HG03439 (cell line): ENCODE measurements around the gene NRG3.

Experiments used
- ATAC-seq: cut with Tn5 transposase; IDR thresholded peaks from one replicate; pipeline ENCODE4 v1.9.1; 2021; ENCODE audit warnings: mild to moderate bottlenecking, moderate library complexity; ENCODE audit not compliant: unreplicated experiment

Gene NRG3

DNA sequence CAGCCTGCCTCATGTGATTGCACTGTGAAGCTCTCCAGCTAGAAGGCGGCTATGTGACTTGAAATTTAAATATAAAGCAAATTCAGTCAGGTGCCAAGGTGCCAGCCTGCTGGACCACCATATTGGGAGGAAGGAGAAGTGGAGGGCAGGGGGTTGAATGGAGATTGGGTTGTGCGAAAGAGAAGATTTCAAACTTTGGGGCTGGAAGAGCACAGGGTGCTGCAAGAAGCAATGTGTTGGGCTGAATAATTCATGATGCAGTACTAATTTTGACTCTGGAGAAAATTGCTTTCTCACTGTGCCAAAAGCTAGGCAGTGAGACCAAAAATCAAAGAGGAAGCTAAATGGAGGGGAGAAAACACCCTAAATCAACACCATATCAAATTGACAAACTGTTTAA is 335.3 kb downstream of the NRG3 start:
- ATAC-seq, result no peak

DNA sequence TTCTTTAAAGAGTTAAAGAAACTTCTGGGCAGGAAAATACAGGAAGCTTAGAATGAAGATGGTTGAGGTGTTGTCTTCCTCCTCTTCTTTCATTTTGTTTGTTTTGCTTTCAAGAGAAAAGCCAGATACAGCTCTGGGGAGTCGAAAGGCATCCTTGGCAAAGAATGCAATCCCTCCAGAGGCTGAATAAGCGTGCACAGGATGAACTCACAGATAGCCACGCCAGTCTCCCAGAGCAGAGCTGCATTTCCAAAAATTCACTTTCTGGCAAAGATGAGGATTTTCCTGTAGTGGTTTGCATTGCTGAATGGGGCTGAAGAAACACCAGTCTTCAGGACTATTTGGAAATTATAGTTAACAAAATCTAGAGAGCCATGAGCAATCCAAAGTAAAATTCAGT is 336.4 kb downstream of the NRG3 start:
- ATAC-seq, result no peak

DNA sequence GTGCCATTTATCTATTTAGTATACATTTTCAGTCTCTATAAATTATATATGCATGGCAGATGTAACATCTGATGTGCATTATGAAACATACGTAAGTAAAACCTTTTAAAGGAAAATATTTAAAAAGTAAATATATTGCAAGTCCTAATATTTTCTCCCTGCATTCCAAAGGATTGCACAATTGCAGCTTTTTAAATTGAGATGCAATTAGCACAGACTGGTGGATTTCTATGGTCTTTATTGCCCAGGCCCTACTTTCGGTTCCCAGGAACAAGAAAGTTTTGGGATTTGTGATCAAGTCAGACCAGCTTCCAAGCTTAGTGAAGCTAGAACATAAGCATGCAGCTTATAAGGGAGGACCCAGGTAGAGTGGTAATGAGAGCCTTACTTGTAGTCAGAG is 337.8 kb downstream of the NRG3 start:
- no peak for ATAC-seq

DNA sequence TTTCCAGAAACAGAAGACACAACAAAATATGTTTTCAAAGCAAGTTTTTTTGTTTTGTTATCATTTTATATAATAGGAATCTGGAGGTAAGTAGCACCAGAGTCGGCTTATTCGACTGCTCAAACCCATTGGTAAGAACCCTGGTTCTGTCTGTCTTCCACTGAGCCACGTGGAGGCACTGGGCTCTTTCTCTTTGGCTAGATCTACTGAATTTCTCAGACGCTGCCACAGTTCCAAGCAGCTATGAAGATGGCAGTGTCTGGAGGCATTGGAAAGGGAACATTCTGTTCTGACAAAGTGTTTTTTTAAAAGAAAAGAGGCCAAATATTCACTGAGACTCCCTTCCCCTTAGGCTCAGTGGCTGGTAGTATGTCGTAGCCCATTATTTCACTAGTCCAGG is 338.8 kb downstream of the NRG3 start:
- ATAC-seq, result no peak

DNA sequence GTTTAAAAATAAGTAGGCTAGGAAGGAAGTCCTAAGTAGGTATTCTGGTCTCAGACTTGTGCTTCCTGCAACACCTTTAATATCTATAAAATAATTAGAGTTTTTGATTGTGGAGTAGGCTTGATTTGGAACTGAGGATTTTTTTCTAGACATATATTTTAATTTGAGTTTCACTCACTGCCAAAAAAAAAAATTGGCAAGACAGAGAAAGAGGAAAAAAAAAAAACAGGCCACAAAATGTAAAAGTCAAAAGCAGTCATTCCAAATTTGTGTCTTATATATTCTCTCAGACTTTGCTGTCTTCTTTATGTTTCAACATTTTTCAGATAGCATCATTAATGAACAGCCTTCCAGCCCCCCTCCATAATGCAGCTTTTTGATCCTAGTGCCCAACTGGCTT is 346.1 kb downstream of the NRG3 start:
- ATAC-seq, result no peak

DNA sequence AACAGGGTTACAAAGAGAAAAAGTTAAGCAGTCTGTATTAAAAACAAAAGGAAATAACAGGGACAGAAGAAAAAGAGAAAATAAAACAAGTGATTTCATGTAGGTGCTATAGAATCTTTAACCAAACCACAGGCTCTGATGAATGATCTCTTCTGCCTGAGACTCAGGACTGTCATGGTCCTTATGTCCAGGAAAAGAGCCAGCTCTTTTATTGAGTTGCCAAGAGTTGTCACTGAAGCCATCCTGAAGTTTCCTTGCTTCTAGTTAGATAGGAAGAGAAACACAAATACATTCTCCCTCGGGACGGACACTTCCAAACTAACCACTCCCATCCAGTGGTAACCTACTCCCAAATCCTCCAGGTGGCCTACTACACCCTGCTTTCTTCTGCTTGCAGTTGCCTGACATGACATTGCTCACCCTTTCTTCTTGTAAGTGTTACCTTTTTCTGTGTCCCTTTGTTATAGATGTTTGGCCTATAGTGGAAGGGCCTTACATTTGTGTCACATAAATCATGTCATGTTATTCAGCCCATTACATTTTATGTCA is 346.7 kb downstream of the NRG3 start:
- no peak for ATAC-seq

DNA sequence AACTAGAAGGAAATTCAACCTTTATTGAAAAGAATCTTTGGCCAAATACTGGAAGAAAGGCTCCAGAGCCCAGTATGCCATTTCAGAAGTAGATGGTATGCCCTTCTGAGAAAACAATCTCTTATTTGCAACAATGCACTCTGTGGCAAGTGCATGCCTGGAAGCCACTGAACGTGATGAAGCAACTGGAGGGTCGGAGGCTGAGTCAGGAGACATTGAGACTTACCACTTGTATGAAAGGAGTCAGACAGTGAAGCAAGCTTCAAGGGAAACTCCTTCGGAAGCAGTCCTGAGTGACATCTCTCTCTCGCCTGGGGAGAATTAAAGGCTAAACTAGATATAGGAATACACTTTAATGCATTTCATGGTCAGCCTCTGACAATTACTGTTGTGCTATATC is 353.7 kb downstream of the NRG3 start:
- ATAC-seq, result no peak

DNA sequence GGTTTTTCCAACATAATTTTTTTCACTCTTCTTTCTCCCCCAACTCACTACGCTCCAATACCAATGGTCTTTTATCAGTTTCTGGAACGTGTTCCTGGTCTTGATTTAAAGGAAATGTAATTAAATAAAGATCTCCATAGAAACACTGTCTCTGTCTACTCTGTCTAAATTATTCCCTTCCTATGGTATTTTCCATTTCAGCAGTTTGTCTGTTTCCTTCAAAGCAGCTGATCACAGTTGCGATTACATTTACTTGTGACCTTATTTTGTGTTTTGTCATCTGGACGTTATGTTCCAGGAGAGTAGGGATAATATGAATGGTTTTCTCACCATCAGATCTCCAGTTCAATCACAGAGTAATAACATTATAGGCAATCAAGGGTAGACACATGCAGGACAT is 359.2 kb downstream of the NRG3 start:
- no peak for ATAC-seq

DNA sequence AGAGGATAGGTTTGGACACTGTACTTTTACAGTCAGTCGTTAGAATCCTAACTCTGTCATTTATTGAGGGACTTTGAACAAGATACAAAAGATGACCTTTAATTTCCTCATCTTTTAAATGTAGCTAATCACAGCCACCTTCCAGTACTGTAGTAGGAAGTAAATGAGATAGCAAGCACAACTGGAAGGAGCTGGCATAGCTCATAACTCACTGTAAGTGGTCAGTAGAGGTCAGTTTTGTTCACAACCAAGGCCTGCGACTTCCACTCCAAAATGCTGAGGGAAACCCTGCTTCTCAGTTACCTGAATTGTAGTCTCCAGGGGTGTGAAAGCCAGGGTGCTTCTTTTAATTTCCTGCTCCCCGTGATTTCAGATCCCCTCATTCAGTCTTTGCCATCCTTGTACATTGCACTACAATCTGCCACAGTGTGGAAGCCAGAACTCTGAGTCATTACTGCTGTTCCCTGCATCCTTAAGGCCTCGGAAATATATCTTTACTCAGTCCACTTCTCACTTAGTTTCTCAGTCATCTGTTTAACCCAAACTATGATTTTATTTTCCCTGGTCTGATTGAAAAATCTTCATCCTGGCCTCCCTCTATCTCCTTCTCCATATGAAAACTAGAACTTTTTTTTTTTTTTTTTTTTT is 361.2 kb downstream of the NRG3 start:
- no peak for ATAC-seq

DNA sequence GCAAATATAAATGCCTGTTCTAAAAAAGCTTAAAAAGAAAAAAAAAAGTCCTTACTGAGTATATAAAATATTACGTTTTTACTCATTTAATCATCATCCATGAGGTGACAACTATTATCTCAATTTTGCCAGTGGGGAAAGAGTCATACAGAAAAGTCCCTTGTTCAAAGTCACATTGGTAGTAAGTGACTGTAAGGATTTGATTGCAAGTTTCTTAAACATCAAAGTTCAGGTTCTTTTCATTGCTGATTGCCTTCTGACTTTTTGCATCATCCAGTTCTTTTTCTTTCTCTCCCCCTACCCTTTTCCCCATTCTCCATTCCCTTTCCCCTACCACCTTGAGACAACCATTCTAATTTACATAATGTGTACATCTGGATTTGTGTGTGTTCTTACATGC is 363.3 kb downstream of the NRG3 start:
- no peak for ATAC-seq

DNA sequence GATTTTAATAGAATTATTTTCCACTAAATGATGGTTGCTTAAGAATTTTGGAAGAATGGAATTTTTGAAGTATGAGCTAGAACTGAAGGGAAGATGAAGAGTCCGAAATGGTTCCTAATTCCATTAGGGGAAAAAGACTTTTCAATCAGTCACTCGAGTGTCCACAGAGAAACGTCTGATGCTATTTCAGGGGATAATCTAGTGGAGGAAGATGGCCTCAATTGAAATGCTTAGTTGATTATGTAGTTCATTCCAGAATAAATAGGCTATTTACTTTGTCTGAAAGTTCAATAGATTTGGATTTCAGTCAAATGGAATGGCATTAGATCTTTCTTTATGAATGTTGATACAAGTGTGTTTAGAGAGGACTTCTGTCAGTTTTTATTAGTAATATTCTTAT is 365.4 kb downstream of the NRG3 start:
- ATAC-seq, result no peak

DNA sequence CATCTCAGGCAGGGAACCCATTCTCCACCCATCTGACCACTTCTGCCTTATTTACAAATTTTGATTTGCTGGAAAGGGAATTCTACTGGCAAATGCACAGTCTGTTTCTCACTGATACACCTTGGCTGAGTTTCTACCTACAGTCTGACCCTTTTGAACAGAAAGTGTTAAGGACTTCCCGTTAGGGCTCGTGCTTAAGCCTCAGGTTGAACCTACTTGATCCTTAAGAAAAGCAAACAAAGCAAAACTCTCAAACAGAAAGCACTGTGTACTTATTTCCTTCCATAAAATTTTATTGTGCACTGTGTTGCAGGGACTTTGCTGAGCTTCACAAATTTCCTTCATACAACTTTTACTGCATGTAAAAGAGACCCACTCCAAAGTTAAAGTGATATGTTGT is 367.8 kb downstream of the NRG3 start:
- no peak for ATAC-seq

DNA sequence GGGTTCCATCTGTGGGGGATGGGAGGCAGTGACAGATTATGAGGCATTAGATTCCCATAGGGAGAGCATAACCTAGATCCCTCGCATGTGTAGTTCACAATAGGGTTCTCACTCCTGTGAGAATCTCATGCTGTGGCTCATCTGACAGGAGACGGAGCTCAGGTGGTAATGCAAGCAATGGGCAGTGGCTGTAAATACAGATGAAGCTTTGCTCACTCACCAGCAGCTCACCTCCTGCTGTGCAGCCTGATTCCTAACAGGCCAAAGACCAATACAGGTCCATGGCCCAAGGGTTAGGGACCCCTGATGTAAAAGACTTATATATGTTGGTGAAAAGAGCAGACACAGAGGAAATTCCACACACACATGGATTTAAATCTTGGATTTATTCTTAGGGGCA is 370.2 kb downstream of the NRG3 start:
- ATAC-seq, result no peak

DNA sequence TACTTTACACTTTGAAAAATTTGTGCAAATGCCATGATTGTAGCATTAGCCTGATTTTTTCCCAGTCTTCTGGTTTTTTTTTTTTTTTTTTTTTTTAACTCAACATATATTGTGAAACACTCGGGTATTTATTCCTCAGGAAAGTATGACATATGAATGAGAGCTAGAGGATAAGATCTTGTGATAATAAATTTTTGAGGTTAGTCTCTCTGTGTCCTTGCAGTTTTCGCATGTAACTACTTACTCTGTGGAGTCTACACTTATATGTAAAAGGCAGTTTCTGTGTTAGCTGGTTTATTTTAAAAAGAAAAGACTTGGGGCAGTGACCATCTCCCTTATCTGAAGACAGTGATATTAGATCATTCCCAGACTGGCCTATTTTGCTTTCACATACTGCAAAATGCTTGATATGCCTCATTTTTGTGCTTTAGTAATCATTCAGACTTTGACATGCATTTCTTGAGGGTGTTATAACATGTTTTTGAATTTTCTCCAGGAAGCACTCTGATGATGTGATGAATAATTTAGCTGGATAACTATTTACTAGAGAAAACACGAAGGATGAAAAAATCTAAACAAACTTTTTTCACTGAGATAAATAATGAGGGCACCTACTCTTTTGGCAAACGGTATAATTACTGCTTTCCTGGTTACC is 371.0 kb downstream of the NRG3 start:
- no peak for ATAC-seq

DNA sequence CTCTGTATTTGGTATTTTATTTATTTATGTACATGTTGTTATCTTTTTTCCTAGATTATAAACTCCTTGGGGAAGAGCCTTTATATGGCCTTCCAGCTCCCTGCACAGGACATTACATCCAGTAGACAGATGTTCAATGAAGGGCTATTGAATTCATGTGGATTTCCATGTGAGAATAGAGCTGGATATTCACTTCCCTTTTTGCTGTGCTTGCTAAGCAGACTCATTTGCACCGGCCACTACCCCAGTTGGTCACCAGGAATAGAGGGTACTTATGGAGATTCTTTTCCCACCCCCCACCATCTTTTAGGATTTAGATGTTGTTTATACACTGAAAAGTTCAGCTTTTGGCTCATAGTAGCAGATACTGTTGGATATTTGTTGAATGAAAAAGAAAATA is 374.1 kb downstream of the NRG3 start:
- no peak for ATAC-seq

DNA sequence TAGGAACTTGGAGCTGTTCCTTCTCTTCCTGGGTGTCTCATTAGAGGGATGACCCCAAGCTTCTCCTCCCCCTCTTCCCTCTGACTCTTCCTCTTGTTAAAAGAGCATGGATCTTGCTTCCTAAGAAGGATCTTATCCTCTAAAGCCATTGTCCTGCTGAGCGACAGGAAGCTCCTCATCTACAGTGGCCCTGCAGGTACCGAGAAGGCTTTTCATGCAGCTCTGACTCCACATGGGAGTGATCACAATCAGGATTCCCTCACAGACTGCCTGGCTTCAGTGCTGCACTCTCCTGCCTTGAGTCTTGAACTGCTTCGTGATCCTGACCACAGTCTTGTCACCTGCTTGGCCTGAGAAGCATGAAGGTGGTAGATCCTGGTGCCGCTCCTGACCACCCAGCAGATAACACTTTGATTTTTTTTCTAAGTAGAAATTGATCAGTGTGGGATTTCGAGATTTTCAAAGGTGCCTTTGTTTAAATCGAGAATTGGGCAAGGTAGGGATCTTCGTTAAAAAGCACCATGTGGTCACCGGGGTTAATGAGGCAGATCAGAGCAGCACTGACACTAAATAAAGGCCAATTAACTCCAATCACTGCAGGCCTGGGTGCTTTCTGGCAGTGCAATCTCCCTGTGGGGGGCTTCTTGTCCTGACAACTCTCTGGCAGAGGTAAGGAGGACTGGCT is 376.4 kb downstream of the NRG3 start:
- ATAC-seq, result no peak

DNA sequence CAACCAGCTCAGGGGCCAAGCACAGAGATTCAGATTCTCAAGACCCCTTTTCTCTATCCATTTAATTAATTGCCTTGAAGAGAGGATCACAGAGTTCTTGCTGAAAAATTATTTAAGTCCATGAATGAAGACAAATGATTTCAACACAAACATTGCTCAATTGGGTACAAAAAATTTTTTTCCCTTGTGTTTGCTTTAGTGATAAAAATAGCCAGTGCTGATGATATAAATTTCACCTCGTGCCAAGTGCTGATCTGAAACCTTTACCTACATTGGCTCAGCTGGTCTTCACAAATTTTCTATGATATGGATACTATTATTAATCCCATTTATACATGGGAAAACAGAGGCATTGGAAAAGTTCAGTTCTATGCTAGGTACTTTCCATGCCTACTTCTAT is 377.1 kb downstream of the NRG3 start:
- no peak for ATAC-seq

DNA sequence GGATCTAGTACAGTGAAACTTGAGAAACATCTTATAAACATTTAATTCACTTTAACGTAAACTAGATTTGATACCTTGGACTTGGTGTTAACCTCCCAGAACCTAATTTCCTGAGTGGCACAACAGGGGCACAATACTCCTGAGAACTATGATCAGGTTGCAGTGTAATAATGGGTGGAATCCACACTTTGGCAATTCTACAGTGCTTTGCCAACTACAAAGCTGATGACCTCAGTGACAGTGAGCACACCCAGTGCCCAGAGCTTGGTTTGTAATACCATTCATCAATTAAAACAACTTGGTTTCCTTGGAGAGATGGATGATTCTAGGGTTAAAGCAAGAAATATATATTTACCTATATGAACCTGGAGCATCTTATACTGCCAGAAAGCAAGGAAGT is 379.2 kb downstream of the NRG3 start:
- ATAC-seq, result no peak

DNA sequence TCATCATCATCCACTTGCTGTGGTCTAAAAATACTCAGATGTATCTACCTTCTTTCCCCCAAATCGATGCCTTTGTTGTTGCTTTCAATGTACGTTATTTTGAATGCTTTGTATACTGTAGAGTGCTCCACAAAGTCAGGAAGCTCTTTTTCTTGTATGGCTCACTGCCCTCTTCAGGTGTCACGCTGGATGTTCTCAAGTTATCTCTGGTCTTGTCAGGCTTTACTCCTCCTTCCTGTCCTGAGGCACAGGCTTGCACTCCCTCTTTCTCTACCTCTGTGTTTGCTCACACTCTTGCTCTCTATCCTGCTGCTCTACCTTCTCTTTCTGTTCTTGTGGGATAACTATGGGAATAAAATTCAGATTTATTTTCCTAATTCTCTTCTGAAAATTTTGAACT is 381.3 kb downstream of the NRG3 start:
- no peak for ATAC-seq

DNA sequence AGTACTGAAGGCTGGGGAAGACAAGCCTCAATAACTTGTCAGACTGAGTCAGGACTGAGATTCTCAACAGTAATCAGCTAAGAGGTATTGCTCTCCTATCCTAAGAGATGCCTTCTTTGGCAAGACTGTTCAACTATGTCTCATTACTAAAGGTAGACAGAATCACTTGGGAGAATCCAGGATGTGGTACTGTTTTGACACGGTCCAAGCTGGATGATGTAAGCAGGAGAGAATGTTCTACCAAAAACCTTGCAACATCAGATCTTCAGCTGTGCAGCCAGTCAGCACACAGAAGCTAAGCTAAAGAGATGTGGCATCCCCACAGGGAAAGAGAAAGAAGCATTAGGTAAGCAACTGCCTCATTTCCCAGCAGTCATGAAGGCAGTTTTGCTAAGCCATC is 391.4 kb downstream of the NRG3 start:
- ATAC-seq, result no peak

DNA sequence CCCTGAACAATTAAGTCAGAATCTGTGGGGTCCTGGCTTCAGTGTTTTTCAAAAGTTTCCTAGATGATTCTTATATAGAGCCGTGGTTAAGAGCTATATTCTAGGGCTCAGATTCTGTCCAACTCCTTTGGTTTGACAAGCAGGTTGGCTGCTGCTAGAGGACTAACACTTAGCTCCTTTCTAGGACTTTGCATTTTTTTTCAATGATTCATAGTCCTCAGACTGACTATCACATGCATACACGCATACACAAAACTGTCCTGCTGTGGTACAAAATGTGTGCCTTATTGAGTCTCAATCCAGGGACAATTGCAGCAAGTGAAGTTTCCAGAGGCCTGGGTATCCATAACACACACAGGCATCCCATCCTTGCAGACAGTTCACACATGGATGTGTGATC is 392.0 kb downstream of the NRG3 start:
- no peak for ATAC-seq

DNA sequence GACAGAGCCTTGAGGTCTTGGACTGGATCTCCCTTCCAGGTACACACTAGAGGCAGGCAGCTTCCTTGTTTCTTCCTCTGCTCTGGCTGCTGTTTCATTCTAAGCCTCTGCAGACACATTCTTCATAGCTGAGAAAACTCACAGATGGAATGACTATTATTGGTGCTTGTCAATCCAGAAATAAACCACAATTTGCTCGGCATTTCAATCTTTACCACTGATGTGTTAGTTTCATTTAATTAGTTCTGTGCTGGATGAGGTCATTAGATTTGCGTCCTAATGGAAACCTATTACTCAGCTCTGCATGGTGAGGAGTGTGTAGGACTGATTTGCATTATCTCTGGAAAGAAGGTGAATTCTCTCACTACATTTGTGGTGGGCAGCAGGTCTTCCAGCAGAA is 392.5 kb downstream of the NRG3 start:
- ATAC-seq, result no peak
